C4-2B (cell line): ENCODE measurements around the gene SRRM3.

ENCODE experiments used
- H3K27ac ChIP-seq: fragments of 450-650 bp; 2 replicates; pipeline ENCODE4 v1.5.1; 2017
- ZFX ChIP-seq: fragments of 450-650 bp; IDR thresholded peaks from 2 replicates; pipeline ENCODE4 v1.6.1; 2017
- TF ChIP-seq, protein P1 (sequence below): fragments of 450-650 bp; conservative IDR thresholded peaks from 2 replicates; pipeline ENCODE4 v1.5.1; 2017; ENCODE audit warnings: mild to moderate bottlenecking

Gene SRRM3

DNA sequence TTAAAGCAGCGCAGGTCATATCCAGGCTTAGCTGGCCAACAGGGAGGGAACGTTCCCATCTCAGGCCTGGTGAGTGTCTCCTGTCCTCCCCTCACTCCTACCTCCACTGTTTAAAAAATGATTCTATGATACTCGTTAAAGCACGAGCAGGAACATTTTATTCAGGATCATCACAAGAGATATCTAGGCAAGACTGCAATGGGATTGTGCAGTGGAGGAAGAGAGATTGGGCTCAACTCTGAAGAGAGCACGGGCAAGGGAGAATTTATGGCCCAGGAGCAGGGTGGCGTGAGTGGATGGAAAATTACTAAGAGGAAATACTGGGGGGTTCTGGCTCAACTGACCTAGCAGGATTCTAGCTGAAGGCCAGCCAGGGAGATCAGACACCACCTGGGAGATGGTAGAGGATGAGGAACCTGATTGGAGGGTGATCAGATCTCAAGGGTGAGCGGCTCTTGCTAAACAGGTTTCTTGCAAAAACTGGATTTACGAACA is 91.8 kb downstream of the SRRM3 start:
- peak overlapping the region; percentile 83 for H3K27ac ChIP-seq
- no peak for TF ChIP-seq ZFX
- TF ChIP-seq, protein P1, sequence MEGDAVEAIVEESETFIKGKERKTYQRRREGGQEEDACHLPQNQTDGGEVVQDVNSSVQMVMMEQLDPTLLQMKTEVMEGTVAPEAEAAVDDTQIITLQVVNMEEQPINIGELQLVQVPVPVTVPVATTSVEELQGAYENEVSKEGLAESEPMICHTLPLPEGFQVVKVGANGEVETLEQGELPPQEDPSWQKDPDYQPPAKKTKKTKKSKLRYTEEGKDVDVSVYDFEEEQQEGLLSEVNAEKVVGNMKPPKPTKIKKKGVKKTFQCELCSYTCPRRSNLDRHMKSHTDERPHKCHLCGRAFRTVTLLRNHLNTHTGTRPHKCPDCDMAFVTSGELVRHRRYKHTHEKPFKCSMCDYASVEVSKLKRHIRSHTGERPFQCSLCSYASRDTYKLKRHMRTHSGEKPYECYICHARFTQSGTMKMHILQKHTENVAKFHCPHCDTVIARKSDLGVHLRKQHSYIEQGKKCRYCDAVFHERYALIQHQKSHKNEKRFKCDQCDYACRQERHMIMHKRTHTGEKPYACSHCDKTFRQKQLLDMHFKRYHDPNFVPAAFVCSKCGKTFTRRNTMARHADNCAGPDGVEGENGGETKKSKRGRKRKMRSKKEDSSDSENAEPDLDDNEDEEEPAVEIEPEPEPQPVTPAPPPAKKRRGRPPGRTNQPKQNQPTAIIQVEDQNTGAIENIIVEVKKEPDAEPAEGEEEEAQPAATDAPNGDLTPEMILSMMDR: no peak

DNA sequence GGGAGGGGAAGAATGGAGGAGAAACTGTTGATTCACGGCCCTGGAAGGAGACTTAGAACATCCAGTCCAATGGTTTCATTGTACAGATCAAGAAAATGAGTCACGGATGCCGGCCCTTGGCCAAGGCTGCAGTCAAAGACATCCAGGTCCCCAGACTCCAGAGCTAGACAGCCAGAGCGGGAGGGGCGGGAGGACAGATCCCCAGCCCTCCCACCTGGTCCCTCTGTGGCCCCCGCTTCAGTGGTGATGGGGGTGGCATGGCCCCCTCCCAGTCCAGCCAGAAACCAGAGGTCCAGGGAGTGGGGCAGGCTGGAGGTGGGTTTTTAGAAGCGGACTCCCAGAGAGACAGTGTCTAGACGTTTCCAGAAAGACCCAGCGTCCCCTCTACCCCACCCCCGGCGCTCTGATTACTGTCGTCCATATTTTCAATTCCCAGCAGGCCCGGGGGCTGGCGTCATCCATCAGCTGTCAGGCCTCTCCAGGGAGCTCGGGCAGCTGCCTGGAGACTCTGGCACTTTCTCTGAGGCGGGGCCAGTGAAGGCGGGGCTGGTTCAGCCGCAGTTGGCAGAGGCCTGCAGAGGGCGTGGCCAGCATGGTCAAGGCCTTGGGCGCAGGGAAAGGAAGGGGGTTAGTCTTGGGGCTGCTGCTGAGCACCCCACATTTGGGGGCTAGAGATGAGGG is 92.8 kb downstream of the SRRM3 start:
- TF ChIP-seq, protein P1: no peak
- TF ChIP-seq ZFX: no peak
- peak overlapping the region; percentile 83 for H3K27ac ChIP-seq

- H3K27ac ChIP-seq: peak overlapping the region; percentile 1; the same call in 1 of the 2 replicates
- TF ChIP-seq, protein P1: no peak
- TF ChIP-seq ZFX: no peak
These were observed 95.3 kb downstream of the SRRM3 start for GRCh38 chr7:76296743-76297740.

GRCh38 chr7:76300166-76300731 is 98.6 kb downstream of the SRRM3 start:
- TF ChIP-seq, protein P1: no peak
- TF ChIP-seq ZFX: no peak
- peak overlapping the region; percentile 99 for H3K27ac ChIP-seq

- H3K27ac ChIP-seq: peak overlapping the region; percentile 99
- TF ChIP-seq, protein P1: no peak
- no peak for TF ChIP-seq ZFX
These were observed 99.3 kb downstream of the SRRM3 start for GRCh38 chr7:76301000-76301399.

DNA sequence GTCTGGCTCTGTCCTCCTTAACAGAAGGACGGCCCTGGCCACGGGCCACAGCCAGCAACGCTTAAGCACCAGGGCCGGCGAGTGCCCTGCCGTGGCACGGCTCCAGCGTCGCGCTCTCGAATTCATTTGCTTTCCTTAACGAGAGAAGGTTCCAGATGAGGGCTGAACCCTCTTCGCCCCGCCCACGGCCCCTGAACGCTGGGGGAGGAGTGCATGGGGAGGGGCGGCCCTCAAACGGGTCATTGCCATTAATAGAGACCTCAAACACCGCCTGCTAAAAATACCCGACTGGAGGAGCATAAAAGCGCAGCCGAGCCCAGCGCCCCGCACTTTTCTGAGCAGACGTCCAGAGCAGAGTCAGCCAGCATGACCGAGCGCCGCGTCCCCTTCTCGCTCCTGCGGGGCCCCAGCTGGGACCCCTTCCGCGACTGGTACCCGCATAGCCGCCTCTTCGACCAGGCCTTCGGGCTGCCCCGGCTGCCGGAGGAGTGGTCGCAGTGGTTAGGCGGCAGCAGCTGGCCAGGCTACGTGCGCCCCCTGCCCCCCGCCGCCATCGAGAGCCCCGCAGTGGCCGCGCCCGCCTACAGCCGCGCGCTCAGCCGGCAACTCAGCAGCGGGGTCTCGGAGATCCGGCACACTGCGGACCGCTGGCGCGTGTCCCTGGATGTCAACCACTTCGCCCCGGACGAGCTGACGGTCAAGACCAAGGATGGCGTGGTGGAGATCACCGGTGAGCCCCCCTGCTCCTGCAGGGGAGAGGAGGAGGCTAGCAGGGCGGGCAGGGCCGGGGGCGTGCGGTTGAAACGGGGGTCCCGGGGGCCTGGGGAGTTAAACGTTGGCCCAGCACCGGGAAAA is 100.9 kb downstream of the SRRM3 start, which contains the start of gene HSPB1:
HSPB1 (plus strand) TSS at position 327 of the 855 bp plus-strand sequence; CDS start at position 367, 40 bp downstream.
- TF ChIP-seq ZFX: peak; percentile 61; the same call in 1 of the 2 replicates
- TF ChIP-seq, protein P1: no peak

More for the DNA sequence above, 100.9 kb downstream of the SRRM3 start, which contains the start of gene HSPB1:
- peak within 1 kb of the TSS; percentile 99 for H3K27ac ChIP-seq
